Karpas-422 (cell line): ENCODE data around the gene GLS. TPM values are rescaled to one million over a fixed set of nuclear protein-coding genes. Genes with fewer than 3 reads are reported as not detected.

ENCODE experiments used
- DNase-seq: peaks from one replicate; pipeline ENCODE4 v3.0.0-alpha.2; 2015
- H2AFZ ChIP-seq: fragments of 200-600 bp; sonication (generic); 2 replicates; pipeline ENCODE4 v1.6.1; 2014; ENCODE audit warnings: antibody characterized with exemption, low read length, mixed read lengths
- H3K27ac ChIP-seq: fragments of 200-600 bp; sonication (generic); 2 replicates; pipeline ENCODE4 v1.5.1; 2014; ENCODE audit warnings: mild to moderate bottlenecking, low read length, moderate library complexity
- H3K27me3 ChIP-seq: fragments of 200-600 bp; sonication (generic); 2 replicates; pipeline ENCODE4 v1.6.1; 2014; ENCODE audit warnings: low read length, mixed read lengths
- H3K36me3 ChIP-seq: fragments of 200-600 bp; sonication (generic); 2 replicates; pipeline ENCODE4 v1.6.1; 2014; ENCODE audit warnings: low read length, mixed read lengths; ENCODE audit not compliant: insufficient read depth
- H3K4me1 ChIP-seq: fragments of 200-600 bp; sonication (generic); 2 replicates; pipeline ENCODE4 v1.6.1; 2014; ENCODE audit warnings: mild to moderate bottlenecking, low read length, mixed read lengths
- H3K4me2 ChIP-seq: fragments of 200-600 bp; sonication (generic); 2 replicates; pipeline ENCODE4 v1.6.1; 2014; ENCODE audit warnings: low read length, low read depth, mild to moderate bottlenecking; ENCODE audit not compliant: poor library complexity, severe bottlenecking
- H3K4me3 ChIP-seq: fragments of 200-600 bp; sonication (generic); 2 replicates; pipeline ENCODE4 v1.5.1; 2014; ENCODE audit warnings: mild to moderate bottlenecking, antibody characterized with exemption, low read length, mixed read lengths
- H3K79me2 ChIP-seq: fragments of 200-600 bp; sonication (generic); 2 replicates; pipeline ENCODE4 v1.6.1; 2014; ENCODE audit warnings: mild to moderate bottlenecking, low read length, mixed read lengths
- H3K9ac ChIP-seq: fragments of 200-600 bp; sonication (generic); 2 replicates; pipeline ENCODE4 v1.6.0; 2014; ENCODE audit warnings: low read length
- H3K9me2 ChIP-seq: fragments of 200-600 bp; sonication (generic), shearing (Covaris generic); replicated peaks from 2 replicates; pipeline ENCODE4 v1.6.0; 2014; ENCODE audit warnings: mild to moderate bottlenecking, low read length, moderate library complexity; ENCODE audit not compliant: insufficient read depth
- H3K9me3 ChIP-seq: fragments of 300-700, 200-600 bp; sonication (generic); 2 replicates; pipeline ENCODE4 v1.6.1; 2014; ENCODE audit warnings: low read length, mixed read lengths
- H4K20me1 ChIP-seq: fragments of 200-600 bp; sonication (generic); 2 replicates; pipeline ENCODE4 v1.6.1; 2014; ENCODE audit warnings: mild to moderate bottlenecking, antibody characterized with exemption, low read length, low read depth; ENCODE audit not compliant: insufficient read depth
- total RNA-seq: library from RNA; depleted of rRNA; stranded (reverse); fragments of >200 nt; shearing (Covaris generic); gene quantifications from 2 replicates; pipeline ENCODE4 v1.2.3, GENCODE V29; 2014; ENCODE audit warnings: low replicate concordance

GLS gene
- total RNA-seq, 1 experiment from 2014 or later = 283 TPM

DNA sequence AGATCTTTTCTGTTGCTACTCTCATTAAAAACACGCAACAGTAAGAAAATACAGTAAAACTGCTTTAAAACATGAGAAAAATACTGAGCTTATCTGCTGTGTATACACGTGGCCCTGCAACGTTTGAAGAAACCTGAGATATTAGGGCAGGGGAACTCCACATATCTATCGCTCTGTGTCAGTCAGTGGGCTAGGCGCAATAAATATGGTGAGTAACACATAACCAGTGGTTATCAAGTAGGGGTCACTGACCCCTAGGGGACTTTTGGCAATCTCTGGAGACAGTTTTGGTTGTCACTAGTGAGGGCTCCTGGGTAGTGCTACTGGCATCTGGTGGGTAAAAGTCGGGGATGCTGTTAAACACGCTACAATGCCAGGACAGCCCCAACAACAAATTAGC, 118.4 kb downstream of the GLS start:
- no peak overlapping the region for H3K27ac ChIP-seq
- H4K20me1 ChIP-seq = no peaks in the 10 kb centered on the region
- H3K9me3 ChIP-seq = no peaks in the 10 kb centered on the region
- DNase-seq = no peak
- no peak overlapping the region for H3K9ac ChIP-seq
- H3K4me1 ChIP-seq = no peaks in the 10 kb centered on the region
- H3K79me2 ChIP-seq = no peaks in the 10 kb centered on the region
- no peak overlapping the region for H2AFZ ChIP-seq
- no peaks in the 10 kb centered on the region for H3K27me3 ChIP-seq
- no peak overlapping the region for H3K4me2 ChIP-seq
- H3K4me3 ChIP-seq = no peak overlapping the region
- H3K36me3 ChIP-seq = peaks cover 58% of the 10 kb centered on the region
- H3K9me2 ChIP-seq = no peaks in the 10 kb centered on the region

DNA sequence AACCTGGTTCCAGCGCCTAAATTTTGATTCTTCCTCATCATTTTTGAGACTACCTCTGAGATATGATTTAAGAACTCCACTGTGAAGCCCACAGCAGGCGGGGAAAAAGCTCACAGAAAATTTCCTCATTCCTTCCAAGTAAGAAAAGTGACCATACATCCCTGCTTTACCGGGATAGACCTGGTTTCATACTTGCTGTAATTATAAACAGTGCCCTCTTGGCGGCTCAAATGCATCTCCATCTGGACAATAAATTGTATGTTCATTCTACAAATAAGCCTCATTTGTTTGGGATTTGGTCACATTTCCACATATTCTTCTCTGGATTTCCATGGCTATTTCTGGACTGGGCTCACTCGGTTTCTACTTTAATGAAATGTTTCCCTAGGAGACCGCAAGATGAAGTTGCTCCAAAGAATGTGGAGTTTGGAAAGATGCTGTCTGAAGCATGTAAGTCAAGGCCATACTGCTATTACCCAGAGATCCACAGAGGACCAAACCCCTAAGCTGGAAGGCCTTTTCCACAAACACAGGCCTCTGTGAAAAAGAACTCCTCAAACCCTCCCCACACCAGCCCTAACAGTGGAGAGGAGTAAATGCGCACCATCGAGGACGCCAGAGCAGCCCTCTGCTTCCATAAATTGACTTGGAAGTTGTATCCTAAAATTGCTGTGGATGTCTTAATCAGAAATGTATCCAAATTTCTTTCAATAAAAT, 119.5 kb downstream of the GLS start:
- Histone ChIP-seq H3K27ac (no peak overlapping the region), H3K9me2 (no peaks in the 10 kb centered on the region), H4K20me1 (no peaks in the 10 kb centered on the region), H3K27me3 (no peaks in the 10 kb centered on the region), H3K9me3 (no peaks in the 10 kb centered on the region), H3K79me2 (no peaks in the 10 kb centered on the region), H2AFZ (no peak overlapping the region), H3K4me3 (no peak overlapping the region), H3K4me1 (no peaks in the 10 kb centered on the region), H3K9ac (no peak overlapping the region), H3K36me3 (peaks cover 65% of the 10 kb centered on the region), H3K4me2 (no peak overlapping the region)
- no peak for DNase-seq

DNA sequence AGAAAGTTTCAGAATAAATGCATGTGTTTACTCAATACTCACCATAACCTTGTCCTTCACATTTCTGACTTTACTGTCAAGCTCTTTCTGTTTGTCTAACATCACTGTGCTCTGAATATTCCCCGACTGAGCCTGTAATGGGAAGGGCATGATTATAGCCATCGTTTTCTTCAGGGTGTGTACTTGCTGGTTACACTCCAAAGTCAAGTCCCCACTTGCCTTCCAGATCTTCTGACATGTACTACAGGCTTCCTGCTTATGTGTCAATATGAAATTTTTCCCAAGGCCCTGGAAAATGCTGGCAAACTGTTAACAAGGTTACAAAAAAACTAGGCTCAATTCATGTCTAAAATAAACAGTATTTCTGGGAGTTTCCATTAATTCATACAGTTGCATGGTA, 120.4 kb downstream of the GLS start:
- Histone ChIP-seq H4K20me1 (no peaks in the 10 kb centered on the region), H3K9me2 (no peaks in the 10 kb centered on the region), H3K27ac (no peak overlapping the region), H3K4me3 (no peak overlapping the region), H2AFZ (no peak overlapping the region), H3K36me3 (peaks cover 65% of the 10 kb centered on the region), H3K9ac (no peak overlapping the region), H3K4me2 (no peak overlapping the region), H3K79me2 (no peaks in the 10 kb centered on the region), H3K27me3 (no peaks in the 10 kb centered on the region), H3K4me1 (no peaks in the 10 kb centered on the region), H3K9me3 (no peaks in the 10 kb centered on the region)
- DNase-seq = no peak

DNA sequence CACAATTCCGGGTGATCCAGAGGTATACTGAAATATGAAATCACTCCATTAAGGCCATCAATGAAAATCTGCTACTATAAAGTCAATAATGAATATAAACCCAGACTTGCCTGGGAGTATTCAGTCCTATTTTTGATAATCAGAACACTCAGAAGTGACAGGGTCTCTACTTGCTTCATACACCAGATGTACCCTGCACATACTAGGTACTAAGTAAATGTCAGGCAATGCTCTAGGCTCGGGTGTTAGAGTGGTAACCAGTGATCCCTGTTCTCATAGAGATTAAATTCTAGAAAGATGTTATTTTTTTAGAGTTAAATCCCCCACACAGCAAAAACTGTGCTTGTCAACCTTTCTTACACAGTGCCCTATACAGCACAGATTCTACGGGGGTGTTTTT, 121.0 kb downstream of the GLS start:
- Histone ChIP-seq H3K9me2 (no peaks in the 10 kb centered on the region), H3K27ac (no peak overlapping the region), H3K4me3 (no peak overlapping the region), H2AFZ (no peak overlapping the region), H3K4me2 (no peak overlapping the region), H3K9ac (no peak overlapping the region), H3K36me3 (peaks cover 69% of the 10 kb centered on the region), H3K9me3 (no peaks in the 10 kb centered on the region), H3K27me3 (no peaks in the 10 kb centered on the region), H4K20me1 (no peaks in the 10 kb centered on the region), H3K79me2 (no peaks in the 10 kb centered on the region), H3K4me1 (no peaks in the 10 kb centered on the region)
- no peak for DNase-seq

DNA sequence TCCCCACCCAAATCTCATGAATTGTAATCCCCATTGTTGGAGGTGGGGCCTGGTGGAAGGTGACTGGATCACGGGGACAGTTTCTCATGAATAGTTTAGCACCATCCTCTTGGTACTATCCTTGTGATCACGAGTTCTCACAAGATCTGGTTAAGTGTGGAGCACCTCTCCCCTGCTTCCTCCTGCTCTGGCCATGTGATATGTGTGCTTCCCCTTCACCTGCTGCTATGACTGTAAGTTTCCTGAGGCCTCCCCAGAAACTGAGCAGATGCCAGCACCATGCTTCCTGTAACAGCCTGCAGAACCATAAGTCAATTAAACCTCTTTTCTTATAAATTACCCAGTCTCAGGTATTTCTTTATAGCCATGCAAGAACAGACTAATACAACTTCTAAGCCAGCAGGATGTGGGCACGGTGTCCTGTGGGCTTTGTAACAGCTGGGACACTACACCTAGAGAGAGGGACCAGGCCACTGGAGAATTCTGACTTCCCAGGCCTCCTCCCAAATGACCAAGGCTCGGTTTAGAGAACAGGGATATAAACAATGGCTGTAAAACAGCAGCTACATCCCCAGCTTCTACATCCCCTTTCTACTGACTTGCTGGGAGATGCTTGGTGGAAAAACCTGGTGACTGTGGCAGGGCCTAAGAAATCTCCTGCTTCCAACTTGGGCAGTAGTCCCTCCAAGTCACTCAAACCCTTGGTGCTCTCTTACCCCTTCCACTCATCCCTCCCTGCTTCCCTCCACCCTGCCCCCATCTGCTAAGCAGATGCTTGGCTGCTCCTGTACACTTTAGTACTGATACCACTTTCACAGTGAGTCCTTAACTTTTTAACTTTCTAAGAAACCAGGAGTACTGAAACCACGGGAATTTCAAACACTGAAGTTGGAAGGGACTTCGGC, 123.0 kb downstream of the GLS start:
- Histone ChIP-seq H3K4me3 (no peak overlapping the region), H3K9me3 (no peaks in the 10 kb centered on the region), H3K9ac (no peak overlapping the region), H3K4me1 (peaks cover 5% of the 10 kb centered on the region), H4K20me1 (no peaks in the 10 kb centered on the region), H3K79me2 (no peaks in the 10 kb centered on the region), H3K4me2 (no peak overlapping the region), H3K36me3 (peaks cover 79% of the 10 kb centered on the region), H2AFZ (no peak overlapping the region), H3K27me3 (no peaks in the 10 kb centered on the region), H3K27ac (no peak overlapping the region), H3K9me2 (no peaks in the 10 kb centered on the region)
- no peak for DNase-seq

DNA sequence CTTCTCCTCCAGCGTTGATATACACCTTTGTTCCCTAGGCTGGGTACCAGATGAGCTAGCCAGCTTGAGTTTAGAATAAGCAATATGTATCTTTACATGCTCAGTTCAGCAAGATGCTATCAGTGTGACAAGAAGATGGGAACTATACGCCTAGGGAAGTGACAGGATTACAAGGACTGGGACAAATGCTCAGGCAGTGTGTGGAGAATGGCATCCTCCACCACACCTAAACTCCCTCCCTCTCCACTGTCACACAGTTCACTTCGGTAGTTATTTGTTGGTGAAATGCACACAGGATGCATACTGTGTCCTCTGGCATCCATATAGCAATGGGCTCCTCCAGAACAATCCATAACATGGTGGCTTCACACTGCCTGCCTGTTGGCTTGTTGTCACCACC, 125.7 kb downstream of the GLS start:
- no peak overlapping the region for H3K9ac ChIP-seq
- peaks cover 15% of the 10 kb centered on the region for H3K4me1 ChIP-seq
- H3K4me2 ChIP-seq = no peak overlapping the region
- H4K20me1 ChIP-seq = no peaks in the 10 kb centered on the region
- H3K4me3 ChIP-seq = no peak overlapping the region
- H3K27me3 ChIP-seq = no peaks in the 10 kb centered on the region
- DNase-seq = no peak
- no peaks in the 10 kb centered on the region for H3K9me2 ChIP-seq
- peaks cover 7% of the 10 kb centered on the region for H3K79me2 ChIP-seq
- H2AFZ ChIP-seq = no peak overlapping the region
- H3K27ac ChIP-seq = no peak overlapping the region
- H3K9me3 ChIP-seq = no peaks in the 10 kb centered on the region
- H3K36me3 ChIP-seq = peaks cover 82% of the 10 kb centered on the region

DNA sequence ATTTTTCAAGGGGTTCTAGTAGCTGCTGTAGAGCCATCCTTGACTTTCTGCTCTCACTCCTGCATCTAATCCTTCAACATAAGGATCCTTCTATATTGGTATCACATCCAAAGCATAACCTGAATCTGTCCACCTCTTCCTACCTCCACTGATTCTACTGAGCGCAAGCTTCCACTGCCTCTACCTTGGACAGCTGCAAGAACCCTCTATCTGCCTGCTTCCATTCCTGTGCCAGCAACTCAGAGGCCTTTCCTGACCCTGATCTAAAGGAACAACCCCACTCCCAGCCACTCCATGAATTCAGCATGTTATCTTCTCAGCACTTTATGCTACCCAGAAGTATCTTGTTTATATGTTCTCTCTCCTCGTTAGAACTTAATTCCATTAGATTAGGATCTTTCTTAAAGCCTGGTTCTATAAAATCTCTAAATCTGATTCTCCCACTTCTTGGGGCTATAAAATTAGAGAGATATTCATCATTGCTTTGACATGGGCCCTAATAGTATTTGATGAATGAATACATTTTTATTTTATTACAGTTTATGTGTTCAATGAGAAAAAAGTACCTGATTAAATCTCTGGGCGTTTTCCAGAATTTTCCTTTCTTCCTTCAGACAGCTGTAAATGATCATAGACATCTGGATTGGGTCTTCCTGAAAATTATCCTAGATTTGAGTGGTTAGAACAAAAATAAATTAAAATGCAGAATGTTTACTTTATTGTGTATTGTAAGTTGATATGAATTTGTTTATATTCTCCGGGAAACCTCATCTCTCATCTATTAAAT, 126.6 kb downstream of the GLS start:
- Histone ChIP-seq H3K4me2 (no peak overlapping the region), H3K36me3 (peaks cover 79% of the 10 kb centered on the region), H3K9me3 (no peaks in the 10 kb centered on the region), H2AFZ (no peak overlapping the region), H3K27ac (no peak overlapping the region), H3K27me3 (no peaks in the 10 kb centered on the region), H3K9me2 (no peaks in the 10 kb centered on the region), H3K4me1 (peaks cover 15% of the 10 kb centered on the region), H4K20me1 (no peaks in the 10 kb centered on the region), H3K79me2 (peaks cover 14% of the 10 kb centered on the region), H3K4me3 (no peak overlapping the region), H3K9ac (no peak overlapping the region)
- DNase-seq = no peak

DNA sequence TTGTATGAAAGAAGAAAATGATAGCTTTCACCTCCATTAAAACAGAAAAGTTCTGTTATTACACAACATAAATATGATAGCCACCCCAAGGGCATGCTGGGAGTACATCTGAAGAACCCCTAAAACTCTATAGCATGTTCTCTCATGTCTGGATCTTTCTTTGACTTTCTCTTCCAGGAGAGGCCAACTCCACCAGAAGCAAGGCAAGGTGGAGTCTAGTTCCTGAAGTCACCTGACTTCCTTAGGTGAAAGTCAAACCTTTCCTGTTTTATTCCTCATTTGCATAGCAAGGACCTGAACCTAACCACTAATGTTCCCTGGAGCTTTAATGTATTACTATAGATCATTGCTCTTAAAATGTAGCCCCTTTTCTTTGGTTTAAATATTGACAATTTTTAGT, 127.7 kb downstream of the GLS start:
- Histone ChIP-seq H3K9ac (no peak overlapping the region), H3K4me1 (peaks cover 25% of the 10 kb centered on the region), H4K20me1 (no peaks in the 10 kb centered on the region), H3K79me2 (peaks cover 25% of the 10 kb centered on the region), H3K36me3 (peaks cover 68% of the 10 kb centered on the region), H3K9me3 (no peaks in the 10 kb centered on the region), H3K4me2 (no peak overlapping the region), H3K27me3 (no peaks in the 10 kb centered on the region), H3K4me3 (no peak overlapping the region), H3K9me2 (no peaks in the 10 kb centered on the region), H2AFZ (no peak overlapping the region), H3K27ac (no peak overlapping the region)
- no peak for DNase-seq
